Adrenal gland (tissue), 12 donors: ENCODE data around the gene WBP2. TPM values are rescaled to one million over a fixed set of nuclear protein-coding genes. Genes with fewer than 3 reads are reported as not detected.

ENCODE experiments used
- DNase-seq, 7 donors: peaks; one replicate each; pipeline ENCODE4 v3.0.0-alpha.2; 2019 to 2020
- H3K27ac ChIP-seq, 5 donors: fragments of 200-600 bp; sonication (generic) in 4 of 5; 1 replicate in 3 of 5; 2 replicates in 2 of 5; pipeline versions ENCODE4 v1.5.1 to v1.8.0; 2016 to 2020; ENCODE audit warnings: mild to moderate bottlenecking in 1 of 5
- H3K27me3 ChIP-seq: fragments of 200-600 bp; 2 replicates; pipeline ENCODE4 v1.8.0; 2021
- H3K36me3 ChIP-seq, 2 donors: fragments of 200-600 bp; replicated peaks in 1 of 2; 1 replicate in 1 of 2; 2 replicates in 1 of 2; pipeline versions ENCODE4 v1.5.1 to v1.8.0; 2018 to 2022
- H3K4me1 ChIP-seq, 2 donors: fragments of 200-600 bp; replicated peaks in 1 of 2; 1 replicate in 1 of 2; 2 replicates in 1 of 2; pipeline versions ENCODE4 v1.5.1 to v1.8.0; 2018 to 2021
- H3K4me3 ChIP-seq, 4 donors: fragments of 200-600 bp; sonication (generic) in 3 of 4; one replicate each; pipeline ENCODE4 v1.5.1; 2016 to 2018
- H3K9me3 ChIP-seq, 3 donors: fragments of 200-600 bp; sonication (generic) in 1 of 3; replicated peaks in 1 of 3; 1 replicate in 2 of 3; 2 replicates in 1 of 3; pipeline versions ENCODE4 v1.5.1 to v1.8.0; 2016 to 2021
- POLR2A ChIP-seq, 2 donors: fragments of 450-650 bp; IDR thresholded peaks; one replicate each; pipeline ENCODE4 v1.6.1; 2017; ENCODE audit warnings: antibody characterized with exemption in 2 of 2, mild to moderate bottlenecking in 2 of 2, moderate library complexity in 1 of 2
- WGBS, 4 donors: extraction: QIAGEN DNeasy Blood & Tissue Kit in 2 of 4; methylation state at CpG; one replicate each; pipeline versions ENCODE4 v1.1.5 to v1.1.7; 2013 to 2017; 5-methylcytosine and 5-hydroxymethylcytosine counted together
- intact Hi-C, 2 donors: fragments of 100-400 bp; cut with DNase I; formaldehyde crosslinking; loops; one replicate each; pipeline versions ENCODE4 v1.14.1 to v1.15.0; 2022 to 2023
- polyA plus RNA-seq, 3 donors: library from polyadenylated mRNA; stranded (reverse); fragments of 200-250 nt in 2 of 3; fragments of 350-450 nt in 1 of 3; fragmentation: Illumina TruSeq in 1 of 3; extraction: RNeasy Lipid Tissue Mini Kit (QIAGEN cat#74804) in 1 of 3; gene quantifications; one replicate each; pipeline ENCODE4 v1.2.3, GENCODE V29; 2013 to 2014
- total RNA-seq, 9 donors: library from RNA; depleted of rRNA in 4 of 9; stranded (reverse); fragments of >200 nt in 4 of 9; fragments of 120-200 nt in 1 of 9; fragmentation: NEBNext Ultra II Directional in 1 of 9; extraction: Animal tissue kit (Norgen Biotek cat#: 25700) in 1 of 9; gene quantifications; one replicate each; pipeline versions ENCODE4 v1.1.0 to v1.2.4, GENCODE V29; 2013 to 2023
- TF ChIP-seq, protein P1 (sequence below), 6 experiments: fragments of 450-650 bp in 4 of 6; fragments of 200-600 bp in 2 of 6; sonication (generic) in 1 of 6; IDR thresholded peaks; 1 replicate in 5 of 6; 2 replicates in 1 of 6; pipeline versions ENCODE4 v1.5.1 to v1.8.0; 2016 to 2021; ENCODE audit warnings: antibody characterized with exemption in 6 of 6, mild to moderate bottlenecking in 2 of 6, moderate library complexity in 1 of 6
- donor health status: healthy with polysubstance abuse.
- donor health status: Bipolar disorder and iron deficiency.
- donor health status: DM: yes; HTN: yes; CAD: no.
- donor health status: DM: no; HTN: no; CAD: no.
- donor health status: DM: no; HTN: no; CAD: no.
- donor health status: DM: yes; HTN: yes; CAD: no.

The WBP2 gene
- total and polyA plus RNA-seq, 12 donors, result 60.4 to 292 (median 223) TPM

DNA sequence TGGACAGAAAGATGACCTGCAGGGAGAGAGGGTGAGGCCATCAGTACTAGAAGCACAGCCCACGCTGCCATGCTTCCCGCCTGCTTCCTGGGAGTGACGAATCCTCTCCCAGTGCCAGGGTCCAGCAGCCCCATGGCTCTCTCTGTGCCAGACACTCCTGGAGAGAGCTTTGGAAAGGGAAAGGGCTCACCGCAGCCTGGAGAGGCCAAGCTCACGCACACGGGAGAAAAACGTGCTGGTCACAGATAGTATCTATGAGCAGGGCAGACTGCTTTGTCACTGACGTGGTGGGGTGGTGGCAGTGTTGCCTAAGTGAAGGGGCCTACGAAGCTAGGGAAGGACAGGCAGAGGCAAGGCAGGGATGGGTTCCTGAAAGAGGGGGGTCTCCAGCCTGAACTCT lies 5.4 kb downstream of the WBP2 start:
- Histone ChIP-seq H3K27me3 (no peaks in the 10 kb centered on the region), H3K9me3 (no peaks in the 10 kb centered on the region), H3K36me3 (peaks cover 0 to 64% of the 10 kb centered on the region in 2 donors), H3K4me3 (no peak overlapping the region), H3K4me1 (peaks cover 39 to 82% of the 10 kb centered on the region in 2 donors), H3K27ac (peak overlapping the region in 4 of 5 donors; percentile 10 to 97 (median 57))
- TF ChIP-seq POLR2A (IDR thresholded peaks at IDR 0.05), result no peak
- TF ChIP-seq, protein P1, sequence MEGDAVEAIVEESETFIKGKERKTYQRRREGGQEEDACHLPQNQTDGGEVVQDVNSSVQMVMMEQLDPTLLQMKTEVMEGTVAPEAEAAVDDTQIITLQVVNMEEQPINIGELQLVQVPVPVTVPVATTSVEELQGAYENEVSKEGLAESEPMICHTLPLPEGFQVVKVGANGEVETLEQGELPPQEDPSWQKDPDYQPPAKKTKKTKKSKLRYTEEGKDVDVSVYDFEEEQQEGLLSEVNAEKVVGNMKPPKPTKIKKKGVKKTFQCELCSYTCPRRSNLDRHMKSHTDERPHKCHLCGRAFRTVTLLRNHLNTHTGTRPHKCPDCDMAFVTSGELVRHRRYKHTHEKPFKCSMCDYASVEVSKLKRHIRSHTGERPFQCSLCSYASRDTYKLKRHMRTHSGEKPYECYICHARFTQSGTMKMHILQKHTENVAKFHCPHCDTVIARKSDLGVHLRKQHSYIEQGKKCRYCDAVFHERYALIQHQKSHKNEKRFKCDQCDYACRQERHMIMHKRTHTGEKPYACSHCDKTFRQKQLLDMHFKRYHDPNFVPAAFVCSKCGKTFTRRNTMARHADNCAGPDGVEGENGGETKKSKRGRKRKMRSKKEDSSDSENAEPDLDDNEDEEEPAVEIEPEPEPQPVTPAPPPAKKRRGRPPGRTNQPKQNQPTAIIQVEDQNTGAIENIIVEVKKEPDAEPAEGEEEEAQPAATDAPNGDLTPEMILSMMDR (IDR thresholded peaks at IDR 0.05), result no peak
- WGBS, 4 donors, result 51 to 70% (median 60%) methylated on average over 5 to 9 of the region's 9 CpGs
- DNase-seq, result peak in 3 of 7 donors; percentile 53 to 61 (median 58)
- intact Hi-C loops, result no loop called here

DNA sequence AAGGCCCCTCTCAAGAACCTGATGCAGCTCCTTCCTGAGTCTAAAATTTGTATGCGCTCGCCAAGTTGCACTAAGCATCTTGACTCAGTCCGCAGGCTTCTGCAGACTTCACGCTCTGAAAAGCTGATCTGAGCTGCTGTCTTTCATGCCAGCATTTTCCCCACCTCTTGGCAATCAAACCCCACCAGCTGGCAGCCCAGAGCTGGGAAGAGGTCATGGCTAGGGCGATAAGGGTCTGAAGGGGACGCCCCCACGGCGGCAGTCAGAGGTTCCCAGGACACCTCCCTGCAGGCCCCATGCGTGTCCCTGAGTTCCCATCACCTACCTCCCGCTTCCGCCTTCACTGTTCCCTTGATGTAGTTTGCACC lies 5.9 kb downstream of the WBP2 start:
- Histone ChIP-seq H3K4me1 (peaks cover 43 to 84% of the 10 kb centered on the region in 2 donors), H3K9me3 (no peaks in the 10 kb centered on the region), H3K27ac (peak overlapping the region; percentile 16 to 97 (median 71)), H3K4me3 (no peak overlapping the region), H3K27me3 (no peaks in the 10 kb centered on the region), H3K36me3 (peaks cover 0 to 64% of the 10 kb centered on the region in 2 donors)
- 24 to 70% (median 59%) methylated on average over 10 to 11 of the region's 11 CpGs for WGBS, 4 donors
- peak in 1 of 7 donors; percentile 55 for DNase-seq
- intact Hi-C loops, result no loop called here
- TF ChIP-seq, protein P1 (IDR thresholded peaks at IDR 0.05), result no peak
- TF ChIP-seq POLR2A (IDR thresholded peaks at IDR 0.05), result no peak

DNA sequence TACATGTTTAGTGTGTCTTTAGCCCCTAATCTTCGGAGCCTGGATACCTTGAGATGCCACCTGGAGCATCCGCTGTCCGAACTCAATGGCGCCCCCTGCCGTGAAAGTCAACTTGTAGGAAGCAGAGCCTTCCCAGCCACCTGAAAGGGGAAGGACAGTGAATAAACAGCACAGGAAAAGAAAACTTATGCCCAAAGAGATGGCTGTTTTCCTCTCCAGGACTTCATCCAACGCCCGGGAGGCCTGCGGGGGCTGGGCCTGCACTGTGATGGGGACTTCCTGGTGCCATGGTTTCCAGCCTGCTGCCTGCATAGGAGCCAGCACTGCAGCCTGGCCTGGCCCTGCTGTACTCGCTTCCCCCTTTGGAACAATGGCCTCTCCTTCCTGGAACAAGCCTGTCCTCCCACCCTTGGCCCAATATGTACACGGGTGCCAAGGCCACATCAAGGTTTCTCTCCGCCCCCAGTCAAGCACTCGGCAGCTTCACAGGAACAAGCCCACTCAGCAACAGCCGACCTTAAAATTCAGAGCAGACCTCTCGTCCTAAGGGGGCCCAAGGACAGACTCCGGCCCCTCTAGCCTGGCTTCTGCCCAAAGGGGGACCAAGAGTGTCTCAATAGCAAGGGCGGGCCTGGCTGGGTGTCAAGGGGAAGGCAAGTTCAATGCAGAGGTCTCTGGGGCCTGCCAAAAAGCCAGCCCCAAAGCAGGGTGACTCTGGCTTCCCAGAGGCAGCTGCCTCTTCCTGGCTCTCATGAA lies 6.4 kb downstream of the WBP2 start:
- no peak overlapping the region for H3K4me3 ChIP-seq
- peaks cover 0 to 64% of the 10 kb centered on the region in 2 donors for H3K36me3 ChIP-seq
- peak overlapping the region; percentile 16 to 97 (median 71) for H3K27ac ChIP-seq
- 17 to 22% (median 20%) methylated on average over 7 to 16 of the region's 16 CpGs for WGBS, 4 donors
- no peaks in the 10 kb centered on the region for H3K9me3 ChIP-seq
- intact Hi-C loops, result no loop called here
- peaks cover 41 to 84% of the 10 kb centered on the region in 2 donors for H3K4me1 ChIP-seq
- no peaks in the 10 kb centered on the region for H3K27me3 ChIP-seq
- DNase-seq, result peak; percentile 78 to 92 (median 82)
- TF ChIP-seq, protein P1 (IDR thresholded peaks at IDR 0.05), result peak; percentile 27 to 72 (median 56)
- TF ChIP-seq POLR2A (IDR thresholded peaks at IDR 0.05), result peak in 1 of 2 donors; percentile 22

DNA sequence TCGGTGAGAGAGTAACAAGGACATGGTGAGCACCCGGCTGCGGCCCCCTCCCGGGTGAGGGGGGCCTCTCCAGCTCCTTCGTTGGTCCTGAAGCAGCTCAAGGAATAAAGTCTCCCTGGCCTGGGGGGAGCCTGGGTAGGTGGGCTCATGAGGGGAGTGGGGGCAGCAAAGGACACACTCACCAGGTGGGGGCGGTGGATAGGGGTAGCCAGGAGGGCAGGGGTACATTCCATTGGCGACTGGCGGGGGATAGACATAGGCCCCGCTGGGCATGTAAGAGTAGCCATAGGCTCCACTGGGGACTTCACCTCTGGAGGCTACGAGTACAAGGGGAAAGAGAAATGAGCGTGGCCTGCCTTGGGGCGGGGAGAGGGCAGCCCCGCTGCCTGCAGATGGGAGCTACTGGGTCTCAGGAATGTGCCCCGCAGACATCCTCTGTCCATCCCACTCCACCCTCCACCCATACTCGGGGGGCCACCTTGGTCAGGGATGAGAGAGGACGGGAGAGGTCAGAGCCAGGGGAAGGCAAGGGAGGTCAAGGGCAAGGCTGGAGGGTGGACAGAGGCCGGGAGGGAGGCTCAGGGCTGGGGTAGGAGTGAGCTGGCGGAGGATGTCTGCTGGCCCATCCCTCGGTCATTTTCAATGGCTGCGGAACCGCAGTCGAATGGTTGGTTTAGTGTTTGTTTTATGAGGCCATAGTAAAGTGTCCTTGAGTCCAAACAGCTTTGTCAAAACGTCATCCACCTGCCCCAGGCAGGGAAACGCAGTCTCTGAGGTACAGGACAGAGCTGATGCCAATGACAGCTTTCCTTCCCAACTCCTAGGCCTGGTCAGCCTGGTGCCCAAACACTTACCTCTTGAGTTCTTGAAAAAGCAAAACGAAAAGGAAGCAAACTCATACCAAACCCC lies 7.3 kb downstream of the WBP2 start:
- H3K27ac ChIP-seq, result peak overlapping the region in 3 of 5 donors; percentile 59 to 97 (median 88)
- intact Hi-C loops, result no loop called here

More for the DNA sequence above, 7.3 kb downstream of the WBP2 start:
- Histone ChIP-seq H3K9me3 (no peaks in the 10 kb centered on the region), H3K4me1 (peaks cover 34 to 76% of the 10 kb centered on the region in 2 donors), H3K27me3 (no peaks in the 10 kb centered on the region), H3K36me3 (peaks cover 0 to 64% of the 10 kb centered on the region in 2 donors), H3K4me3 (no peak overlapping the region)
- no peak for DNase-seq
- 63 to 70% (median 65%) methylated on average over 21 to 25 of the region's 25 CpGs for WGBS, 4 donors
- no peak for TF ChIP-seq POLR2A (IDR thresholded peaks at IDR 0.05)
- TF ChIP-seq, protein P1 (IDR thresholded peaks at IDR 0.05), result no peak
